T-cell (primary cell): Measurements from ENCODE around the gene JAKMIP1. TPM values are rescaled to one million over a fixed set of nuclear protein-coding genes. Genes with fewer than 3 reads are reported as not detected.

ENCODE experiments used
- ATAC-seq, 4 experiments: fragments of 200-7000 bp in 3 of 4; fragments of 150-1000 bp in 1 of 4; cut with Tn5 transposase; replicated peaks in 1 of 4; 1 replicate in 3 of 4; 2 replicates in 1 of 4; pipeline ENCODE4 v1.10.0; 2021; ENCODE audit warnings: moderate library complexity in 3 of 4, mild to moderate bottlenecking in 2 of 4, moderate number of reproducible peaks in 1 of 4
- CTCF ChIA-PET, 2 donors: fragments of 300-600 bp; sonication (Branson Sonifier 250); formaldehyde crosslinking; loops; one replicate each; lab custom pipeline; 2022; ENCODE audit warnings: antibody characterized with exemption in 2 of 2; lab: Charles Lee
- POLR2A ChIA-PET, 2 donors: fragments of 300-600 bp; sonication (Branson Sonifier 250); formaldehyde crosslinking; loops; one replicate each; lab custom pipeline; 2022; ENCODE audit warnings: antibody characterized with exemption in 2 of 2; lab: Charles Lee
- DNase-seq, 35 experiments: peaks; one replicate each; pipeline versions ENCODE4 v3.0.0 to v3.0.0-alpha.2; 2013 to 2023
- H3K27ac ChIP-seq: one replicate; pipeline ENCODE4 v1.5.1; 2013; ENCODE audit warnings: low read length
- H3K27me3 ChIP-seq, 2 experiments: replicated peaks in 1 of 2; 1 replicate in 1 of 2; 2 replicates in 1 of 2; pipeline versions ENCODE4 v1.6.1 to v1.7.0; 2013; ENCODE audit warnings: low read length in 1 of 2, mixed read lengths in 1 of 2; ENCODE audit not compliant: control insufficient read depth in 2 of 2, insufficient read depth in 2 of 2; ENCODE audit errors: extremely low read depth in 1 of 2
- H3K36me3 ChIP-seq, 2 donors: 1 replicate in 1 of 2; 2 replicates in 1 of 2; pipeline versions ENCODE4 v1.6.1 to v1.7.0; 2013; ENCODE audit warnings: low read length in 1 of 2; ENCODE audit not compliant: control insufficient read depth in 2 of 2, insufficient read depth in 1 of 2; ENCODE audit errors: extremely low read depth in 1 of 2
- H3K4me1 ChIP-seq, 2 experiments: 1 replicate in 1 of 2; 2 replicates in 1 of 2; pipeline versions ENCODE4 v1.6.1 to v1.7.0; 2013; ENCODE audit warnings: low read length in 2 of 2, mixed read lengths in 1 of 2; ENCODE audit not compliant: insufficient read depth in 2 of 2, control insufficient read depth in 1 of 2; ENCODE audit errors: extremely low read depth in 1 of 2
- H3K4me3 ChIP-seq, 2 donors: 1 replicate in 1 of 2; 2 replicates in 1 of 2; pipeline versions ENCODE4 v1.5.1 to v1.7.0; 2013; ENCODE audit warnings: mild to moderate bottlenecking in 2 of 2, low read length in 1 of 2, moderate library complexity in 1 of 2; ENCODE audit not compliant: control insufficient read depth in 1 of 2; ENCODE audit errors: extremely low read depth in 1 of 2
- H3K9me3 ChIP-seq: 2 replicates; pipeline ENCODE4 v1.7.0; 2013
- H3K27ac Mint-ChIP-seq, 2 donors: one replicate each; pipeline ENCODE4 v1.8.0; 2020 to 2021; ENCODE audit warnings: mild to moderate bottlenecking in 2 of 2, mixed read lengths in 2 of 2
- H3K27me3 Mint-ChIP-seq, 2 donors: one replicate each; pipeline ENCODE4 v1.8.0; 2021 to 2022; ENCODE audit warnings: mixed read lengths in 2 of 2
- H3K36me3 Mint-ChIP-seq: one replicate; pipeline ENCODE4 v1.8.0; 2021; ENCODE audit warnings: mixed read lengths
- H3K4me1 Mint-ChIP-seq, 3 donors: one replicate each; pipeline ENCODE4 v1.8.0; 2020 to 2022; ENCODE audit warnings: mixed read lengths in 3 of 3, mild to moderate bottlenecking in 1 of 3
- H3K4me3 Mint-ChIP-seq, 3 donors: one replicate each; pipeline ENCODE4 v1.8.0; 2020 to 2022; ENCODE audit warnings: mild to moderate bottlenecking in 3 of 3, mixed read lengths in 3 of 3, moderate library complexity in 3 of 3
- H3K9me3 Mint-ChIP-seq, 3 donors: one replicate each; pipeline ENCODE4 v1.8.0; 2020 to 2022; ENCODE audit warnings: mixed read lengths in 3 of 3
- WGBS: methylation state at CpG from one replicate; pipeline ENCODE4 v1.1.5; 2013; ENCODE audit warnings: missing lambda C conversion rate; ENCODE audit not compliant: insufficient coverage; 5-methylcytosine and 5-hydroxymethylcytosine counted together
- total RNA-seq, 35 experiments: library from RNA in 6 of 35; stranded (reverse) in 6 of 35; fragments of 120-200 nt in 1 of 35; gene quantifications; one replicate each; pipeline versions ENCODE4 v1.2.1 to v1.2.4 and lab custom pipeline; 2013 to 2026

Gene JAKMIP1
- total RNA-seq, 5 donors from 2014 or later (not counting 1 experiment from before 2014, with no cell fraction given), result 3.5 to 14.0 (median 6.1) TPM

DNA sequence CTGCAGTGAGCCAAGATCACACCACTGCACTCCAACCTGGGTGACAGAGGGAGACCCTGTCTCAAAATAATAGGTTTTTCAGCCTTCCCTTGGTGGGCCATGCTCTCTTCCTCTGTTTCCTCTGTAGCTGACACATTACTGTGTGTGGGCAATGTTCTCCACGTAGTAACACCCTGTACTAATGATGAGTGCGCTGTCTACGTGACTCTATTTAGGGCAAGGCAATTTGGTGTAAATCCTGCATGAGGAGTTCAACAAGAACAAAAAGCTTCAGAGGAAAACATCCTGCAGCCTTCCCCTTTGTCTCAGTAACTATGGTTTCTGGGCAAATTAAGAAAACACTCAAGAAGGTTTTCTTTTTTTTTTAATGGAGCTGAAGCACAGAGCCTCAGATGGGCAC is 24.4 kb upstream of the JAKMIP1 start:
- H3K9me3 ChIP-seq, result peaks cover 3% of the 10 kb centered on the region
- CTCF ChIA-PET, result no interaction called here
- Mint-ChIP-seq H3K4me3 (no peak overlapping the region), H3K4me1 (peaks cover 0 to 2% (median 0%) of the 10 kb centered on the region in 3 donors), H3K9me3 (peaks cover 0 to 2% (median 0%) of the 10 kb centered on the region in 3 donors), H3K27me3 (peaks cover 34 to 58% of the 10 kb centered on the region in 2 donors), H3K36me3 (no peaks in the 10 kb centered on the region), H3K27ac (no peak overlapping the region)
- DNase-seq (no peak), ATAC-seq (no peak)
- peaks cover 0 to 6% of the 10 kb centered on the region in 2 experiments for H3K4me1 ChIP-seq
- 100% methylated on average over 2 of the region's 3 CpGs for WGBS
- H3K36me3 ChIP-seq, result no peaks in the 10 kb centered on the region
- POLR2A ChIA-PET, result no interaction called here
- H3K27ac ChIP-seq, result no peak overlapping the region
- H3K4me3 ChIP-seq, result no peak overlapping the region
- peaks cover 5 to 63% of the 10 kb centered on the region in 2 experiments for H3K27me3 ChIP-seq

DNA sequence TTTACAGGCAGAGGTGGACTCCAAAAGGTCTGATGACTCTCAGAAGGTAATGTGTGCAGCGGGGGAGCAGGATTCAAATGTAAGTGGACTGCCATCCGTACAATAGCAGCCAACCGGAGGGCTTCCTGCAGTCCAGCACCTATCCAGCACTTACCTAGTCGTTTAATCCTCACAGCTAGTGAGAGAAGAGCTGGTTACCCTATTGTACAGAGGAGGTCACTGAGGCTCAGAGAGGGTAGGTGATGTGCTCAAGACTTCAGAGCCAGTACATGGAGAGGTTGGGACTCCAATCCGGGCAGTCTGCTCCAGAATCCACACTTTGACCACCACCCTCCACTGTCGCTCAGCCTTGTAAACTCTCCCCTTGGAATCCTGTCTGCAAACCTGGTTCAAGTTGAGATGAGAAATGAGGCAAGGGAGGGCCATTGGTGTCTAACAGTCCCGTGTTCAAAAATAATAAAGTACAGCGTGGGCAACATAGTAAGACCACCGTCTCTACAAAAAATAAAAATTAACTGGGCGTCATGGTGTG is 22.5 kb upstream of the JAKMIP1 start:
- DNase-seq (peak in 1 of 35 experiments; percentile 8), ATAC-seq (no peak)
- Mint-ChIP-seq H3K36me3 (no peaks in the 10 kb centered on the region), H3K27me3 (peaks cover 48 to 68% of the 10 kb centered on the region in 2 donors), H3K9me3 (peaks cover 0 to 2% (median 0%) of the 10 kb centered on the region in 3 donors), H3K4me3 (no peak overlapping the region), H3K4me1 (peaks cover 0 to 2% (median 0%) of the 10 kb centered on the region in 3 donors), H3K27ac (no peak overlapping the region)
- CTCF ChIA-PET, result no interaction called here
- no peaks in the 10 kb centered on the region for H3K36me3 ChIP-seq
- H3K27me3 ChIP-seq, result peaks cover 5 to 50% of the 10 kb centered on the region in 2 experiments
- POLR2A ChIA-PET, result no interaction called here
- no peak overlapping the region for H3K27ac ChIP-seq
- H3K9me3 ChIP-seq, result peaks cover 3% of the 10 kb centered on the region
- no peak overlapping the region for H3K4me3 ChIP-seq
- no CpG with 5 or more reads among the region's 10 CpGs for WGBS
- peaks cover 0 to 6% of the 10 kb centered on the region in 2 experiments for H3K4me1 ChIP-seq

DNA sequence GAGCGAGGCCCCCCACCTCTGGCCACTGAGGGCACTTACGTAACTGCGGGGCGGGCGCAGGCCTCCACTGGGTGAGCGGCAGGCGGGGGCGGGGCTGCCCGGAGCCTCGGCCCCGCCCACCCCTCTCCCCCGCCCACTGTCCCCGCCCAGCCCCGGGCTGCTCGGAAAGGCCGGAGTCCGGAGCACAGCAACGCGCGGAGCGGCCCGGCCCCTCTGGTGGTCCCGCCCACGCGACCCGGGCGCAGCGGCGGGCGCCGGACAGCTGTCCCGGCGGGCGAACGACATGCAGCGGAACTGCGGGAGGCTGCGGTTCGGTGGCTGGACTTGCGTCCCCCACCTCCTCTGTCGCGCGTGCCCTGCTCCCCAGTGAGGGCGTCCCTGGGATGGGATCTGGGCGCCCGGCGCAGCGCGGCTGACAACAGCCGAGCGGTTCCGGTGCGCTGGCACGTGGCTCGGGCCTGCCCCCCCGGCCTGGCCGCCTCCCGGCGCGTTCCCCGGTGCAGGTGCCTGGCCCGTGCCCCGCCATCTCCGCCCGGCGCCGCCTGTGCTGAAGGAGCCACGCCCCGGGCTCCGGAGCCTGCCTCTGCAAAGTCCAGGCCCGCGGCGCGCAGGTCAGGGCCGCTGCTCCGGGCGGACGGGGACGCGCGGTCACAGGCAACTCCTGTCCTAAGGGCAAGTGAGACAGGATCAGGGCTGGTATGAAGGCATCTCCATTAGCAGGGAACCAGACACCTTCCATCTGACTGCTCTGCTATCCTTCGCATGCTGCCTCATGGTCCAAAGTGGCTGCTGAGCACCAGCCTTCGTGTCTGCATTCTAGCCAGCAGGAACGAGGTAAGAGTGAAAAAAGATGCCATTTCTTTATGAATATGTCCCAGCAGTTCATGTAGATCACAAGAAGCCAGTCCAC is 21.8 kb upstream of the JAKMIP1 start:
- Mint-ChIP-seq H3K36me3 (no peaks in the 10 kb centered on the region), H3K27ac (no peak overlapping the region), H3K27me3 (peaks cover 48 to 68% of the 10 kb centered on the region in 2 donors), H3K9me3 (peaks cover 0 to 2% (median 0%) of the 10 kb centered on the region in 3 donors), H3K4me1 (peaks cover 0 to 2% (median 0%) of the 10 kb centered on the region in 3 donors), H3K4me3 (no peak overlapping the region)
- DNase-seq (peak in 7 of 35 experiments; percentile 6 to 50 (median 16)), ATAC-seq (peak; percentile 26 to 76 (median 40))
- Histone ChIP-seq H3K9me3 (peaks cover 3% of the 10 kb centered on the region), H3K4me1 (peaks cover 0 to 6% of the 10 kb centered on the region in 2 experiments), H3K27me3 (peaks cover 5 to 42% of the 10 kb centered on the region in 2 experiments), H3K36me3 (no peaks in the 10 kb centered on the region), H3K4me3 (no peak overlapping the region), H3K27ac (no peak overlapping the region)
- WGBS, result 31% methylated on average over 67 of the region's 84 CpGs
- ChIA-PET CTCF (no interaction called here), POLR2A (no interaction called here)

DNA sequence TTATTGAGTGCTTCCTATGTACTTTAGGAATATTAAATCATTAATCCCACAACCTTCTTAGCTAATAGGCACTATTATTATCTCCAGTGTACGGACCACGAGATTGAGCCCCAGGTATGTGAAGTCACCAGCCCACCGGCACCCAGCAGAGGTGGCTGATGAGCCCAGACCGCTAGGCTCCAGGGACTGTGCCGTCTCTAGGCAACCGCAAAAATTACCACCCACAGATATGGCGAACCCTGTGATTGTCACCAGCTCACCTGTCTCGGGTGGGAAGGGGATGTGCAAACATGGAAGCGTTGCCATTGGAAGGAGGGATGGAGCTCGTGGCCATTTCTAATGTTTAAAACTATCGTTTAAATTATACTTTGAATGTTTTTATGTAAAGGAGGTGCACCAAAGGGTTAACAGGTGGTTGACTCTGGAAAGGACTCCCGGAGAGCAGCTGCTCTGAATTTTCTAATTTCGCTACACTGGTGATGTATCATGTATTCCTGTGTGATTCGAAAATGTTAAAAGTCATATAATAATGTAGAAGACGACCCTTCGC is 21.0 kb upstream of the JAKMIP1 start:
- Mint-ChIP-seq H3K27me3 (peaks cover 53 to 67% of the 10 kb centered on the region in 2 donors), H3K9me3 (peaks cover 0 to 2% (median 0%) of the 10 kb centered on the region in 3 donors), H3K4me3 (no peak overlapping the region)

DNA sequence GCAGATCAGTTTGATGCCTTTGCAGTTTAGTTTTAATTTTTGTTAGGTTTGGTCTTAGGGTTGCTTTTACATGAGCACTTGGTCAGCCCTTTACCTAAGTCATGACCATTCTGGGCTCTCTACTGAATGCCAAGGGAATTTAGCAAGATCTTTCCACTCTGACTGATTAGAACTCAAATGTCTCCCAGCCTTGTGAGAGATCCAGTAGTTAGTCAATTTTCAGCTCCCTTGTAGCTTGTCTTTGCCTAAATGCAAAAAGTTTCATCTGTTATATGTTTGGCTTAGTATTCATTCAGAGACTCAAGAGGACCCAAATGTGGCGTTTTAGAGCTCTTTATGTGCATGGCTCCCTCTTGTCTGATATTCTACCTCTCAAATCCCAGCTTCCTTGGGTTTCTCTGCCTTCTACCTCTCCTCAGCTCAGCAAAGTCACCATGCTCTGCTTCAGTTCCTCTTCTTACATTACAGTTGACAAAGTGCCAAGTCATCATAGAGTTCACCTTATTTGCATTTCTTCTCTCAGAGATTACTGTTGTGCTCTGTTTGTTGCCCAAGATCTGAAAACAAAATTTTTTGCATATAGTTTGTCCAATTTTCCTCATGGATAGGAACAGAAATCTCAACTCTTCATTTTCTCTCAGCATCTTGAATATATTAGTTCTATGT is 17.5 kb upstream of the JAKMIP1 start:
- ChIA-PET POLR2A (no interaction called here), CTCF (no interaction called here)
- 57% methylated on average over 1 of the region's 1 CpG for WGBS
- DNase-seq (no peak), ATAC-seq (no peak)
- H3K27me3 Mint-ChIP-seq, result peaks cover 42 to 44% of the 10 kb centered on the region in 2 donors
- Histone ChIP-seq H3K27me3 (peaks cover 2 to 23% of the 10 kb centered on the region in 2 experiments), H3K27ac (no peak overlapping the region), H3K36me3 (no peaks in the 10 kb centered on the region), H3K9me3 (peaks cover 5% of the 10 kb centered on the region), H3K4me3 (no peak overlapping the region), H3K4me1 (peaks cover 0 to 6% of the 10 kb centered on the region in 2 experiments)
- H3K4me3 Mint-ChIP-seq, result no peak overlapping the region
- H3K27ac Mint-ChIP-seq, result no peak overlapping the region
- H3K36me3 Mint-ChIP-seq, result no peaks in the 10 kb centered on the region
- H3K4me1 Mint-ChIP-seq, result peaks cover 0 to 2% (median 0%) of the 10 kb centered on the region in 3 donors
- H3K9me3 Mint-ChIP-seq, result peaks cover 0 to 2% (median 0%) of the 10 kb centered on the region in 3 donors

More for the DNA sequence above, 21.0 kb upstream of the JAKMIP1 start:
- H3K4me1 Mint-ChIP-seq, result peaks cover 0 to 2% (median 0%) of the 10 kb centered on the region in 3 donors
- H3K27ac ChIP-seq, result no peak overlapping the region
- no peak for DNase-seq
- no peak overlapping the region for H3K4me3 ChIP-seq
- CTCF ChIA-PET, result interaction anchor here in 1 of 2 donors (1.1 kb wide), 1 partner anchor 21 kb away, joined by 3 read pairs; the partner anchor contains the start of gene JAKMIP1
- H3K27ac Mint-ChIP-seq, result no peak overlapping the region
- H3K27me3 ChIP-seq, result peaks cover 5 to 42% of the 10 kb centered on the region in 2 experiments
- H3K4me1 ChIP-seq, result peaks cover 0 to 6% of the 10 kb centered on the region in 2 experiments
- no peaks in the 10 kb centered on the region for H3K36me3 ChIP-seq
- H3K36me3 Mint-ChIP-seq, result no peaks in the 10 kb centered on the region
- POLR2A ChIA-PET, result interaction anchor here in 1 of 2 donors (0.6 kb wide), 1 partner anchor 1587 kb away, joined by 8 read pairs; no protein-coding TSS in a partner anchor
- WGBS, result 27% methylated on average over 8 of the region's 16 CpGs
- ATAC-seq, result no peak
- H3K9me3 ChIP-seq, result peaks cover 3% of the 10 kb centered on the region
